Measurements from ENCODE around the gene PPM1A.

DNA sequence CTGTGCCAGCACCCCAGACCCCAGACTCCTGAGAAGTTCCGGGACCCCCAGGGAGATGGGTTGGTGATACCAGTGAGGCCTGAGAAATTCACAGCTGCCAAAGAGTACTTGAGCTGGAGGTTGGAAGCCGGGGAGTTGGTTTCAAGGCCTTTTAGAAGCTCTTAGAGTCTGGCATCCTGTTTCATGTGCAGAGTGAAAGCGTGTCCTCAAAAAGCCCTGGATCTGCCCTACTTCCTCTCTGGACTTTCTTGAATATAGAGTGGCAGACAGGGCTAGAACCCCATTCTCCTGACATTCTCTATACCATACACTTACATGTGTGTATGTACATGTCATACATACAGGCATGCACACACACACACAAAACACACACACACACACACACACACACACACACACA is 31.3 kb upstream of the PPM1A start:
- TF ChIP-seq EP300 (IDR thresholded peaks at IDR 0.05; ENCODE audit: borderline replicate concordance): no peak
- TF ChIP-seq, protein P1, sequence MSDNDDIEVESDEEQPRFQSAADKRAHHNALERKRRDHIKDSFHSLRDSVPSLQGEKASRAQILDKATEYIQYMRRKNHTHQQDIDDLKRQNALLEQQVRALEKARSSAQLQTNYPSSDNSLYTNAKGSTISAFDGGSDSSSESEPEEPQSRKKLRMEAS (IDR thresholded peaks at IDR 0.05): no peak
- TF ChIP-seq, protein P2, sequence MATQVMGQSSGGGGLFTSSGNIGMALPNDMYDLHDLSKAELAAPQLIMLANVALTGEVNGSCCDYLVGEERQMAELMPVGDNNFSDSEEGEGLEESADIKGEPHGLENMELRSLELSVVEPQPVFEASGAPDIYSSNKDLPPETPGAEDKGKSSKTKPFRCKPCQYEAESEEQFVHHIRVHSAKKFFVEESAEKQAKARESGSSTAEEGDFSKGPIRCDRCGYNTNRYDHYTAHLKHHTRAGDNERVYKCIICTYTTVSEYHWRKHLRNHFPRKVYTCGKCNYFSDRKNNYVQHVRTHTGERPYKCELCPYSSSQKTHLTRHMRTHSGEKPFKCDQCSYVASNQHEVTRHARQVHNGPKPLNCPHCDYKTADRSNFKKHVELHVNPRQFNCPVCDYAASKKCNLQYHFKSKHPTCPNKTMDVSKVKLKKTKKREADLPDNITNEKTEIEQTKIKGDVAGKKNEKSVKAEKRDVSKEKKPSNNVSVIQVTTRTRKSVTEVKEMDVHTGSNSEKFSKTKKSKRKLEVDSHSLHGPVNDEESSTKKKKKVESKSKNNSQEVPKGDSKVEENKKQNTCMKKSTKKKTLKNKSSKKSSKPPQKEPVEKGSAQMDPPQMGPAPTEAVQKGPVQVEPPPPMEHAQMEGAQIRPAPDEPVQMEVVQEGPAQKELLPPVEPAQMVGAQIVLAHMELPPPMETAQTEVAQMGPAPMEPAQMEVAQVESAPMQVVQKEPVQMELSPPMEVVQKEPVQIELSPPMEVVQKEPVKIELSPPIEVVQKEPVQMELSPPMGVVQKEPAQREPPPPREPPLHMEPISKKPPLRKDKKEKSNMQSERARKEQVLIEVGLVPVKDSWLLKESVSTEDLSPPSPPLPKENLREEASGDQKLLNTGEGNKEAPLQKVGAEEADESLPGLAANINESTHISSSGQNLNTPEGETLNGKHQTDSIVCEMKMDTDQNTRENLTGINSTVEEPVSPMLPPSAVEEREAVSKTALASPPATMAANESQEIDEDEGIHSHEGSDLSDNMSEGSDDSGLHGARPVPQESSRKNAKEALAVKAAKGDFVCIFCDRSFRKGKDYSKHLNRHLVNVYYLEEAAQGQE (IDR thresholded peaks at IDR 0.05; ENCODE audit: low read depth): no peak
- TF ChIP-seq TAF1 (IDR thresholded peaks at IDR 0.05; ENCODE audit: low read depth): no peak
- no peak for TF ChIP-seq FOXM1 (IDR thresholded peaks at IDR 0.05; ENCODE audit: borderline replicate concordance, low read depth)
- TF ChIP-seq TEAD4 (IDR thresholded peaks at IDR 0.05): no peak
- TF ChIP-seq ZBTB7A (IDR thresholded peaks at IDR 0.05; ENCODE audit: low read depth): no peak
- TF ChIP-seq RAD21 (IDR thresholded peaks at IDR 0.05; ENCODE audit: low read depth): no peak
